Kidney epithelial cell (primary cell): Measurements from ENCODE around the gene CAMK2G. TPM values are rescaled to one million over a fixed set of nuclear protein-coding genes. Genes with fewer than 3 reads are reported as not detected.
"Not testable (repeated sequence)": the region's sequence is repeated elsewhere in the genome, so short reads cannot be mapped to it uniquely, and the experiment has no call there.

ENCODE experiments used
- DNase-seq: peaks from one replicate; pipeline ENCODE4 v3.0.0-alpha.2; 2010; ENCODE audit warnings: low read depth
- H3K27me3 ChIP-seq: 2 replicates; pipeline ENCODE4 v1.6.0; 2011; ENCODE audit warnings: low read length; ENCODE audit not compliant: control insufficient read depth, insufficient read depth
- H3K36me3 ChIP-seq: 2 replicates; pipeline ENCODE4 v1.5.1; 2011; ENCODE audit warnings: low read length; ENCODE audit not compliant: control insufficient read depth, insufficient read depth
- H3K4me3 ChIP-seq: 2 replicates; pipeline ENCODE4 v1.5.1; 2011; ENCODE audit warnings: low read depth, mild to moderate bottlenecking, control low read depth, low read length
- total RNA-seq: library from RNA; depleted of rRNA; stranded (reverse); fragments of >200 nt; gene quantifications from 2 replicates; pipeline ENCODE4 v1.2.3, GENCODE V29; 2015
- TF ChIP-seq, protein P1 (sequence below): IDR thresholded peaks from 2 replicates; pipeline ENCODE4 v1.5.1; 2011; ENCODE audit warnings: mild to moderate bottlenecking, moderate library complexity, low read length, control low read depth, inconsistent platforms; ENCODE audit not compliant: insufficient read depth, poor library complexity, severe bottlenecking

The CAMK2G gene
- total RNA-seq, 1 donor from 2014 or later, result 12.7 TPM

DNA sequence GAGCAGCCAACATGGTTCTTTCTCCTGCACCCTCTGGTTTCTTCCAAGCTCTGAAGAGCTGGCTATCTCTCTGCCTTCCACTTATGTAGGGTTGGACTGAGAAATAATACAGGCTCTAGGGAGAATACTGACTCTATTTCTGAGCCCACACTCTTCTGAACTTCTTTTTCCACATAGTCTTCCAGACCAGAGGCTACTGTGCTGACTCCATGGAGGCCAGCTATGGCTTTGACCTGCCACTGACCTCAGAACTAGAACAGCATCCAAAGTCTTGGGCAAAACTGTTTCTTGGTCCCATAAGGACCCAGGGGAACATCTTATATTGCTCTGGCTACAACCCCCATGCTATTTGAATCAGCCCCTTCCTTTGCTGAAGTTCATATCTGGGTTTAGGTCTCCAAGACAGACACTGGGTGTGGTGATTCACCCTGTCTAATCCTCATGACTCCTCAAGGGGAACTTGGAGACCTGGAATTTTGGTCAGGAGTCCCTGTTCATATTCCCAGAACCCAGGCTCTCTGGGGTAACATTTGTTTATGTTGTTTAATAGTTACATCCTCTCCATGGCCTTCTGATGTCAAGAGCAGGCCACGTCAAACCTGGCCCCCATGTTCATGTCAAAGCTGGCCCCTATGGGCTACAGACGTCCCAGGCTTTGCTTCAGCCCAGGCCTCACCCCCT is 24.5 kb upstream of the CAMK2G start:
- no peak for DNase-seq
- TF ChIP-seq, protein P1, sequence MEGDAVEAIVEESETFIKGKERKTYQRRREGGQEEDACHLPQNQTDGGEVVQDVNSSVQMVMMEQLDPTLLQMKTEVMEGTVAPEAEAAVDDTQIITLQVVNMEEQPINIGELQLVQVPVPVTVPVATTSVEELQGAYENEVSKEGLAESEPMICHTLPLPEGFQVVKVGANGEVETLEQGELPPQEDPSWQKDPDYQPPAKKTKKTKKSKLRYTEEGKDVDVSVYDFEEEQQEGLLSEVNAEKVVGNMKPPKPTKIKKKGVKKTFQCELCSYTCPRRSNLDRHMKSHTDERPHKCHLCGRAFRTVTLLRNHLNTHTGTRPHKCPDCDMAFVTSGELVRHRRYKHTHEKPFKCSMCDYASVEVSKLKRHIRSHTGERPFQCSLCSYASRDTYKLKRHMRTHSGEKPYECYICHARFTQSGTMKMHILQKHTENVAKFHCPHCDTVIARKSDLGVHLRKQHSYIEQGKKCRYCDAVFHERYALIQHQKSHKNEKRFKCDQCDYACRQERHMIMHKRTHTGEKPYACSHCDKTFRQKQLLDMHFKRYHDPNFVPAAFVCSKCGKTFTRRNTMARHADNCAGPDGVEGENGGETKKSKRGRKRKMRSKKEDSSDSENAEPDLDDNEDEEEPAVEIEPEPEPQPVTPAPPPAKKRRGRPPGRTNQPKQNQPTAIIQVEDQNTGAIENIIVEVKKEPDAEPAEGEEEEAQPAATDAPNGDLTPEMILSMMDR, result no peak
- no peak overlapping the region for H3K4me3 ChIP-seq
- no peaks in the 10 kb centered on the region for H3K27me3 ChIP-seq
- no peaks in the 10 kb centered on the region for H3K36me3 ChIP-seq

DNA sequence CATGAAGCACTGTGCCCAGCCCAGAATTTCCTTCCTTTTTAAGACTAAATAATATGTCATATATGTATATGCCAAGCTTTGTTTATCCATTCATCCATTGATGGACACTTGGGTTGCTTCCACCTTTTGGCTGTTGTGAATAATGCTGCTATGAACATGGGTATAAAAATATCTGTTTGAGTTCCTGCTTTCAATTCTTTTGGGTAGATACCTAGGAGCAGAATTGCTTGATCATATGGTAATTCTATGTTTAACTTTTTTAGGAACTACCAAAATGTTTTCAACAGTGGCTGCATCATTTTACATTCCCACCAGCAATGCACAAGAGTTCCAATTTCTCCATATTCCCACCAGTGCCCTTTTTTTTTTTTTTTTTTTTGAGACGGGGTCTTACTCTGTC is 23.3 kb upstream of the CAMK2G start:
- TF ChIP-seq, protein P1, result no peak
- no peak for DNase-seq
- H3K27me3 ChIP-seq, result no peaks in the 10 kb centered on the region
- H3K36me3 ChIP-seq, result no peaks in the 10 kb centered on the region
- no peak overlapping the region for H3K4me3 ChIP-seq

DNA sequence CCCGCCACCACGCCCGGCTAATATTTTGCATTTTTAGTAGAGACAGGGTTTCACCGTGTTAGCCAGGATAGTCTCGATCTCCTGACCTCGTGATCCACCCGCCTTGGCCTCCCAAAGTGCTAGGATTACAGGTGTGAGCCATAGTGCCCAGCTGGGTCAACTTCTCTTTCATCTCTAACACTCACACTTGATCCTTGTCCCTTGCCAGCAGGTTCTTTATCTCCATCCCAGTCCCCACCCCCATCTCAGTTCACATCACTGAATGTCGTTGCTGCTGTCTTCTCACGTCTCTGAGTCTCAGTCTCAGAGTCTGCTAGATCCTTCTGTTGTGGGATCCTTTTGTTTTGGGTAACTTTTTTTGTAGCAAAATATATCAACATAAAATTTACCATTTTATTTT is 21.0 kb upstream of the CAMK2G start:
- H3K27me3 ChIP-seq, H3K4me3 ChIP-seq, DNase-seq, H3K36me3 ChIP-seq: not testable (repeated sequence)

DNA sequence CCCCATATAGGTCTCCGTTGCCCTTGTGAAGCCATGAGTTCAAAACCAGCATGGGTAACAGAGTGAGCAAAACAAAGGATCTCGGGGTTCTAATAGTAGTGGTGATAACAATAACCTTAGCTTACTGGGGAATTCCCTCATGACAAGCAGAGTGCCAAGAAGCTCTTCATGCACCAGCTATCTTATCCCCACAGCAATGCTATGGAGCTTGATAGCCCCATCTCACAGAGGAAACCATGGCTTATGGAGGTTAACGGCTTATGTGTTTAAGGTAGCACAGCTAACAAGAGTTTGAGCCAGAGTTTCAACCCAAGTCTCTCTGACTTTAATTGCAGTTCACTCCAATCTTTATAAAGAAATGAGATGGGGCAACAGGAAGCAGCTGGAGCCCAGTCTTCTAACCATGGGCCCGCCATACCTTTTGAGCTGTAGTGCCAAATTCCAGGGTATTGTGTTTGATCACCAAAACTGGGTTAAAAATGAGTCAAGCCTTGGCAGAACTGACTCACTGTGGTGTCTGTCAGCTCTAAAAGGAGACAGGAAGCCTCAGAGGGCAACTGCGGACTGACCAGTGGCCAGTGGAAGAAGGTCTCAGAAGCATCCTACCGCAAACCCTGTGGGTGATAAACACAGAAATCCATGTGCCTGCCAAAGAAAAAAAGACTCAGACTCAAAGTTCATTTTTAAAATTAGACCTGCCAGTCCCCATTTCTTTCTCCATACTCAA is 20.1 kb upstream of the CAMK2G start:
- Histone ChIP-seq H3K36me3 (no peaks in the 10 kb centered on the region), H3K4me3 (no peak overlapping the region), H3K27me3 (no peaks in the 10 kb centered on the region)
- DNase-seq, result peak; percentile 75
- TF ChIP-seq, protein P1, result no peak

DNA sequence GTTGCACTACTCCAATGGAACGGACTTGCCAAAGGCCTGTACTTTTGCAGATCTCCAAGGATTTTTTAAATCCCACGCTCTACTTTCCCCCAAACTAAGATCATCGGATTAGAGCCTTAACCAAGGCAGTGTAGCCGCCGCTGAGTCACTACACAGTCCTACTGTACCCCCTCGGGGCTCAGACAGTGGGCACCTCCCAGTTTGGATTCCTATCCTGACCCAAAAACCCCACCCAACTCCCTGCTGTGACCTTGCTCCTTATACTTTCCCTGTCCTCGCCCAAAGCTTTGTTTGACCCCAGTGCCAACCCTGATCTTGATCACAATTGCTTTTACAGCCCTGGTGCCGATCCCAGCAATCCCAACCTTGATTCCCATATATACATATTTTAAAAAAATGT is 19.1 kb upstream of the CAMK2G start:
- DNase-seq, result no peak
- Histone ChIP-seq H3K4me3 (no peak overlapping the region), H3K36me3 (no peaks in the 10 kb centered on the region), H3K27me3 (no peaks in the 10 kb centered on the region)
- TF ChIP-seq, protein P1, result no peak

DNA sequence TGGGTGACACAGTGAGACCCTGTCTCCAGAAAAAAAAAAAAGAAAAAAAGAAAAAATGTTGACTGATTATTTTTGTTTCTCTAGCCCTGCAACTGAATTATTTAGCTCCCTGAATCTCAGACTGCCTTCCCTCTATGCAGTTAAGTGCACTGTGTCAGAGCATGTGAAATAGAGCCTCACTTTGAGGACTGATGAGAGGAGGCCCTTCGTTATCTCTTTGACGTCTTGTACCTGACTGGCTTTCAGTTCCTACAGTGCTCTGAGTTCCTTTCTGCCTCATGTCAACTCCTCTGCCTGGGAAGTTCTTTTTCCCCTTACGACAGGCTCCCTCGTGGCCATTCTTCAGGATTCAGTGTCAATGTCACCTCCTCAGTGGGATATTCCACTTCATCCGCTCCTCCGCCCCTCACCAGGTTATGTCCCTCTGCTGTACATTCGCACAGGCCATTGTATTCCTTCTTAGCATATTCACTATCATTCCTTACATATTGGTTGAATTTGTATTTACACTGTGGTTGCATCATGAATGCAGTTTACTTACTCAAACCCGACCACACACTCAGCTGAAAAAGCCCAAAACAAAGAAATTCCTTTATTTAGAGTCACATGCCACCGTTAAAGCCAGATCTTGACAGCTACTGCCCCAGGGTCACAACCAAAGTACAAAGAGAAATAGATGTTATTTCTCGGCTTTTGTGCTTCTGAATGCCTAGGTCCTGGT is 18.1 kb upstream of the CAMK2G start:
- DNase-seq, result no peak
- Histone ChIP-seq H3K36me3 (no peaks in the 10 kb centered on the region), H3K4me3 (no peak overlapping the region), H3K27me3 (no peaks in the 10 kb centered on the region)
- TF ChIP-seq, protein P1, result no peak
